NCI-H2081 (cell line): ENCODE measurements around the gene BUB1.
"Not testable (repeated sequence)": the region's sequence is repeated elsewhere in the genome, so short reads cannot be mapped to it uniquely, and the experiment has no call there.

ENCODE experiments used
- DNase-seq, 2 experiments: peaks; one replicate each; lab custom pipeline; 2025; lab: John Stamatoyannopoulos, UW

BUB1 gene

GRCh38 chr2:110690083-110690965 is 12.5 kb upstream of the BUB1 start:
- DNase-seq: no peak

- DNase-seq: no peak
These were observed 10.8 kb upstream of the BUB1 start for GRCh38 chr2:110688594-110689091.

GRCh38 chr2:110687775-110688484 is 10.1 kb upstream of the BUB1 start:
- DNase-seq: not testable (repeated sequence)

DNA sequence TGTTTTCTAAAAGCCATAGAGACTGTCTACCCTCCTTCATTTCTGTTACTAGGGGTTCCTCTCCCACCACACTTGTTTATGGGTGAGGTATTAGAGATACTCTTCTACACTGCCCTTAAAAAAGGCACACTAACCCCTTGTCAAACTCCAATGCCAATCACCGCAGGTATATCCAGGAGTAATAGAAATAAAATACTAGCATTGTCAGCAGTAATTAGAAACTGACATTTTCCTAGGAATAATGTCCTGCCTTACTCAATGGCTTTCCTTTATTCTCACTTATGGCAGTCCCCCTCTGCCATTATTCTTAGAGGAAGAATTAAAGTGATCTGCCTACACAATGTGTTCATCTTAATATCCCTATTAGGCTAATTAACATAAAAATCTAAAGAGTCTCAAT is 5.0 kb upstream of the BUB1 start:
- DNase-seq: no peak

GRCh38 chr2:110682267-110682666 is 4.4 kb upstream of the BUB1 start:
- DNase-seq: no peak

DNA sequence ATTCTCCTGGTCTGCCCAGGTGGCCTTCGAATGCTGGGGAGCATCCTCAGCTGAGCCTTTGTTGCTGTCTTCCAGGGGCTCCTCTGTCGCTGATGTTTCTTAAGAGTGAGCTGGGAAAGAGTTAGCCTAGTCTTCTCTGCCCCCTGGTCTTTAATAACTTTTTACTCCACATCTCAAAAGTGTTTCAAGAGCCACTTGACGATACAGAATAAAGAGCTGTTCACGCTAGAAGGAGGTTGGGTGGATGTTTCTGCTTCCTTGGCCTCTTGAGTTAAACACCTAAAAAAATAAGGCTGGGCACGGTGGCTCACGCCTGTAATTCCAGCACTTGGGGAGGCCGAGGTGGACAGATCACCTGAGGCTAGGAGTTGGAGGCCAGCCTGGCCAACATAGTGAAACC is 2.8 kb upstream of the BUB1 start:
- no peak for DNase-seq

DNA sequence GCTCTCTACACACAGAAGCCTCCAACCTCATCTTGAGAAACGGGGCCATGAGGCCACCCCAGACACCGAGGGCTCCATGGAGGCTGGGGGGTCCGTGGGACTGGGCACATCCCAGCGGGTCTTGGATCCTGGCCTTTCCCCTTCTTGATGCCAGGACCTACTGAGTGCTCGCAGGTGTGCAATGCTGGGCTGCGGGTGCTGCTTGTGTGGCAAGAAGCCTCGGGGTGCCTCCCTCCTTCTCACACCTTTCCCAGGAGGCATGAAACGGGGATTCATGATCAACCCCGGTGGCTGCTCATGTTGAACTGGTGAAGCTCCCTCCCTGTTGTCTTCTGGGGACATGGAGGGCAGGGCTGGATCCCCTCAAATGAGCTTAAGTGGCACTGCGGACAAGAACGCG is 2.0 kb upstream of the BUB1 start:
- DNase-seq: no peak

- DNase-seq: no peak
These were observed 1.5 kb upstream of the BUB1 start for GRCh38 chr2:110679337-110679707.

DNA sequence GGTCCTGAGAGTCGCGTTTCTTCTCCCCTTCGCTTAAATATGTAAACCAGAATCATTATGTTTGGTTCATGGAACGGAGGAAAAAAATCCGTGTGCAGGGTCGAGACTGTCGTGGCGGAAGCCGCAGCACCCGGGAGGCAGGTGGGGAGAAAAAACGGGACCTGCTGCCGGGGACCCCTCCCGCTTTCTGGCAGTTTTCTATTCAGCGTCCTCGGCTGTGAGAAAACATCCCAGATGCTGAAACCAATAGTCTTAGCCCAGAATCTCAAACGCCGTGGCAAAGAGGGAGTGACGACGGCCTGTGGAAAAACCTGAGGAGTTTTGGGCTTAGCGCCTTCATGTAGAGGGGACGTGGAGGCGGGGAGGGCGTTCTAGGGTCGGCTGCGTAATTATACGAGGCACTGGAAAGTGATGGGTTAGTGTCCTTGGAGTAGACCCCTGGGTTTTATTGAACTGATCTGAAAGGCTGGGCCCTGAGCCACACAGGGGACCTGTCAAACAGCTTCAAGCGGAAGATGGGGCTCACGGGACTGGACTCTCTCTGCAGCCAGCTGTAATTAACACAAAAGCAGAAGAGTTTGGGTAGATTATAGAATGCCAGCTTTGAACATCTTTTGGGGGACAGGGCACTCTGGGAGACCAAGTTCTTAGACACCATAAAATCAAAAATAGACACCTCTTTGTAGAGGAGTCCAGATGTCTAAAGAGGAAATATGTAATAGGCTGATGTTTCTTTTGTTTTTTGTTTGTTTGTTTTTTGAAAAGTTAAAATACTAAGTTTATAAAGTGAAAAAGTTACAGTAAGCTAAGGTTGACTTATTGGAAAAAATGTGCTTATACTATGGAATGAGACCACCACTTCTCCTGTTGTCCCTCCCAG is 834 bp upstream of the BUB1 start:
- DNase-seq: peak in 1 of 2 experiments; percentile 16

DNA sequence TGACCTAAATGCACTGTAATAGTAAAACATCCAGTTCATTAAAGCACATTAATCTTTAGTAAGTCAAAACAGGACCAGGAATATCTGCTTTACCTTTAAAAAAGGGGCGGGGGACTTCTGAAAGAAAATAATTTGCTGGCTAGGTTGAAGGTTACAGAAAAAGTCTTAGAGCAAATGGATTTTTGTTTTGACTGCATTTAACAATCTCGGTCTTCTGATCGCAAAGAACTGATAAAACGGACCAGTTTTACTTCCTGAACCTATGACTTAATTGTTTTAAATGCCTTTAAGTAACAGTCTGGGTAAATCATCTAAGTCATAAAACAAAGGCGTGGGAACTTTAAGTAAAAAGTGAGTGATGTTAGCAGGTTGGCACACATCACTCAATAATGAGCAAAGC is 783 bp downstream of the BUB1 start:
- no peak for DNase-seq

DNA sequence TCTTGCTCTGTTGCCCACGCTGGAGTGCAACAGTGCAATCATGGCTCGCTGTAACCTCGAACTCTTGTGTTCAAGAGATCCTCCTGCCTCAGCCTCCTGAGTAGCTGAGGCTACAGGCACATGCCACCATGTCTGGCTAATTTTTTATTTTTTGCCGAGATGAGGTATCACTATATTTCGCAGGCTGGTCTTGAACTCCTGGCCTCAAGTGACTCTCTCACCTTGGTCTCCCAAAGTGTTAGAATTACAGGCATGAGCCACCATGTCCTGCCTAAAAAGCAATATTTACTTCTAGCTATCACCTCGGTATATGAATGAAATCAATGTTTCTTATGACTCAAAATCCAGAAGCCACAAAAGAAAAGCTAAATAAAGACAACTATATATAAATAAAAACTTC is 2.2 kb downstream of the BUB1 start:
- no peak for DNase-seq

GRCh38 chr2:110674620-110675555 is 3.0 kb downstream of the BUB1 start:
- DNase-seq: no peak

- no peak for DNase-seq
These were observed 4.7 kb downstream of the BUB1 start for GRCh38 chr2:110673201-110673600.

DNA sequence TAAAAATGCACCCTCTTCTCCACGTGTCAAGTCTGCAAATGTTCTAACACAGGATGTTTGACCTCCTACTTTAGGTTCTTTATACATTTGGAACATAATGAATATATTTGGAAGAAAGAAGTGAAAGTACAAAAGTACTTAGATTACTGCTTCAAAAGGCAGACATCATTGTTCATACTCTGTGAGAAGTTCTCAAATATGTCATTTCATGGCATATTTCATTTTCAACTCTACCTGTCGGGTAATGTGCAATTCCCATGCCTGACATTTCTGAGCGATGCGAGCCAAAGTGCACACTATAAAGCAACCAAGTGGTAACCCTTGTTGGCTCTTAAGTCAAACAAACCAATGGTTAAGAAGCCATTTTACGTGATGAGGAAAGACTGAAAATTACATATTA is 7.0 kb downstream of the BUB1 start:
- DNase-seq: no peak

DNA sequence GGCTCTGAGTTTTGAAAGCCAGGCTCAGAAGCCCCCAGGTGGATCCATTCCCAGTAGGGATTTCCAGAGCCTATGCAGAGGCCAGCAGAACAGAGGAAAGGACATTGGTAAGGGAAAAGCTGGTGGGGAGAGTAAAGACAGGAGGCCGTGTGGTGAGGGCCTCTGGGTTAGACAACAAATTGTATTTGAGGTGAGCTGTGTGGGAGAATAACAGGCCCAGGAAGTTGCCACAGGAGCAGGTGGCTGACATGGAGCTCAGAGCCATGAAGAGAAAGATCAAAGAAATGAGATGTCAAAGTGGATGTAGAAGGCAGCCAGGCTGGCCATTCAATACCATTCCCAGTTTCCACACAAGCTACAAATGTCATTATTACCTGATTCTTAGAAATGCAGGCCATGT is 8.8 kb downstream of the BUB1 start:
- no peak for DNase-seq

- no peak for DNase-seq
These were observed 10.8 kb downstream of the BUB1 start for GRCh38 chr2:110667071-110667470.

DNA sequence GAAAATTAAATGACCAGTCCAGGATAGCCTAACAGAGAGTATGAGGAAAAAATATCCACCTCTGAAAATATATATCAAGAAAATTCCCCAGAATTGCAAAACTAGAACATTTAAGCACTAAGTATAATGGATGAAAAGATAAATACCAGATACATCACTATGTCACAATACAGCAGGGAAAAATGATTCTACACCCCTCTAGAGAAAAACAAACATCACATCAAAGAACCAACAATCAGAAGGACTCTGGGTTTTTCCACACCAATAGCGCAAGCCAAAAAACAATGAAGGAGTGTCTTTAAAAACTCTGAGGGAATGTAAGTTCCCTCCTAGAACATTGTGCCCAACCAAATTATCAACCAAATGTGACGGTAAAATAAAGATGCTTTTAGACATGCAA is 13.7 kb downstream of the BUB1 start:
- no peak for DNase-seq

- DNase-seq: no peak
These were observed 15.3 kb downstream of the BUB1 start for GRCh38 chr2:110662560-110662959.

GRCh38 chr2:110660558-110660957 is 17.3 kb downstream of the BUB1 start:
- DNase-seq: no peak

- DNase-seq: no peak
These were observed 18.6 kb downstream of the BUB1 start for GRCh38 chr2:110659248-110659647.

DNA sequence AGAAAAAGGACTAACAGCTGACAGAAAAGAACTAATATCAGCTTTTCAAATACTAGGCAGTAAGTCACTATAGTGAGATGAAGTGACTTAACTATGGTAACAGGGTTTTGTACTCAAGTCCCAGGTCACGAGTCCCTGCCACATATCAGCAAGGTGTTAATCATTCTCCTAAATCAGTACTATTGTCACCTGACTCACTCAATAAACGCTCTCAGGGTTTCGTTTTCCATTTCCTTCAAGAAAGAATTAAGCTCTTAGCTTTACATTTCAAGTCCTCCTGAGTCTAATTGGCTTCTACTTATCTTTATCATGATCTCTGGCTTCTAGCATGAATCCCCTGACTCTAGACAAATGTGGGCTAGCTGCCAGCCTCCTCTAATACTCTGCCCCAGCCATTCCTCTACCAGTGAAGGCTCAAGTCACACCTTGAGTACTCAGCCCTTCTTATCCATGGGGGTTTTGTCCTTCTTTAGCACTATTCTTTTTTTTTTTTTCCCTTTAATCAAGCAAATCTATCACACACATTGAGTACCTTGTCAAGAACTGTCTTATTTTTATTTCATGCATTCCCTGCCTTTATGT is 20.0 kb downstream of the BUB1 start:
- no peak for DNase-seq
